ENCODE results near the gene PHACTR3.
"Not testable (repeated sequence)": the region's sequence is repeated elsewhere in the genome, so short reads cannot be mapped to it uniquely, and the experiment has no call there.

PHACTR3 gene

DNA sequence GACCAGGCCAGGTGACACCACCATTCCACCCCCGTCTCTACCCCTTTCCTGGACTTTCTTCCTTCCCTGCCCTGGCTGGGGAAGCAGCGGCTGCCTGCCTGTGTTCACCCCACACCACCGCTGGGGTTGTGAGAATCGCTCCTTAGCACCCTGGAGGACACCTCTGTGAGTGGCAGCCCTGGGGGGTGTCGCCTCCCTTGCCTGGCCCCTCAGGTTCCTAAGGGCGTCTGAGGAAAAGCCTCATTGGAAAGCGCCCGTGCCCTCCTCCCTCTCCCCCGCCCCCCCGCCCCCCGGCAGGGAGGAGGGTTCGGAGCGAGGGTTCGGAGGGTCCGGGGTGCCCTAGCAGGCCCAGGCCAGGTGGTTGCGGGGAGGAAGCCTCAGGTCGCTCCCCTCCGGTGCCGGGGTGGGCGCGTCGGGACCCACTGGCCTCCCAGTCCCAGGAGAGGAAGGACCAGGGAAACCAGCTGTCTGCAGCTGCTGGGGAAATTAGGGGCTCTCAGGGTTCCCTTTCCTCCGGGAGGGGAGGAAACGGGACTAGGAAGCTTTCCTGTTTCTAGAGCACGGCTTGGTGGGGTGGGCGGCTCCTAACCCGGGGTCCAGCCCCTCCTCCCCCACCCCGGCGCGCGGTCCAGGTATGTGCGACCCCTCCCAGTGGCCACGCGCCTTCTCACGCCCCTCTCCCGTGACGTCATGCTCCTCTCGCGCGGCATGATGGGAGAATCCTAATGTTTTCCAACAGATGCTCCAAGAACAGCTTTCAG is at the start of gene PHACTR3:
Gene PHACTR3, plus strand, starts transcription at position 760 of the 761 bp plus-strand sequence. CDS start 475 bp downstream, outside the sequence.
- DNase-seq (ENCODE audit: low read depth): no peak

DNA sequence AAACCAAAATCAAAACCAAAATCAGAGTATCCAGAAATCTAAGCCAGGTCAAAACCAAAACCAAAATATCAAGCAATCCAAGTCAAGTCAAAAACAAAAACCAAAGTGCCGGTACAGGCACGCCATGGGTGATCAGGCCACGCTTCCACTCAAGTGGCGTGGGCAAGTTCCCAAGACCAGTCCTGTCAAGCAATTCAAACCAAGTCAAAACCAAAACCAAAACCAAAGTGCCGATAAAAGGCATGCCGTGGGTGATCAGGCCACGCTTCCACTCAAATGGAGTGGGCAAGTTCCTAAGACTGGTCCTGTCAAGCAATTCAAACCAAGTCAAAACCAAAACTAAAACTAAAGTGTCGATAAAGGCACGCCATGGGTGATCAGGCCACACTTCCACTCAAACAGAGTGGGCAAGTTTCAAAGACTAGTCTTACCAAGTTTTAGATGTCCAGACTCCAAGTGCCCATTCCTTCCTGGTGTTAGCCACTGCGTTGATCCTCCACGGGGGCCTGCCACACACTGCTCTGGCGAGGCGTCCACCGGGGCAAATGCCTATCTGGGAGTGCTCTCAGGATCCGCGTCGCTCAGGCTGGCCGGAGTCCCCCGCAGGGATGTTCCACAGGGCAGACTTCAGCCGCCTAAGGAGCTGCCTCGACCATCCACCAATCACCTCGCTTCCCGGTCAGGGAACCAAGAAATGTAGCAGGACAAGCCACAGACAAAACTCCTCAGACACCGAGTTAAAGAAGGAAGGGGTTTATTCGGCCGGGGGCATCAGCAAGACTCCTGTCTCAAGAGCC is 46.4 kb upstream of the PHACTR3 start:
- DNase-seq (ENCODE audit: low read depth): not testable (repeated sequence)

DNA sequence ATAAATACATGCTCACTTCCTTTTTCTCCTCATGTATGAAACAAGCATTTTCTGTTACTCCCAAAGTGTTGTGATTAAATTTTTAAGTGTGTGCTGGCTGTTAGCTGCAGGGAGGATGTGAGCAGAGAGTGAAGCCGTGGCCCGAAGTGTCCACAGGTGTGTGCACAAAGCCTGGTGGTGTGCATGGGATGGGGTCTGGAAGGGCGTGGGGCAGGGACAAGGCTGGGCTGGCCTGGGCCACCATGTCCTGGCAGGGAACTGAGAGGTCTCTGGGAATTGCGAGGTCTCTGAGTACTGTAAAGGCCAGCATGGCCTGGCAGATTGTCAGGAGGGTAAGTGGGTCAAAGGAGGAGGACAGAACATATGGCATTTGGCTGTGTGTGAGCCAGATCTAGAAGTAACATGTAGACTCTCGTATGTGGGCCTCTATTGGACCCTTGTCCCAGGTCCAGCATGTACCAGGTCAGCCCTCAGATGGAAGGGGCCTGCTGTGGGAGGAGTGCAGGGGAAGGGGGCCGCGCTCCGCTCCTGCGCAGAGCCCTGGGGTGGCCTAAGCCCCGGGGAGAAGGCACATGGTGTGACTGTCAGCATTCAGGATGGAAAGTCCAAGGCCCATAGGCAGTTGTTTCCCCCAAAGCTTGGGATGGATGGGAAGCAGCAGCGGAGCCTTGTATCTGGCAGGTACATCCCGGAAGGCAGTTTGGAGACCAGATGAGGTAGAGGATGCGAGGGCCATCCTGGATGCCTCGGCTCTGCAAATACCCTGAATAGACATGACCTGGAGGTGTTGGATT is 45.1 kb upstream of the PHACTR3 start:
- no peak for DNase-seq (ENCODE audit: low read depth)

DNA sequence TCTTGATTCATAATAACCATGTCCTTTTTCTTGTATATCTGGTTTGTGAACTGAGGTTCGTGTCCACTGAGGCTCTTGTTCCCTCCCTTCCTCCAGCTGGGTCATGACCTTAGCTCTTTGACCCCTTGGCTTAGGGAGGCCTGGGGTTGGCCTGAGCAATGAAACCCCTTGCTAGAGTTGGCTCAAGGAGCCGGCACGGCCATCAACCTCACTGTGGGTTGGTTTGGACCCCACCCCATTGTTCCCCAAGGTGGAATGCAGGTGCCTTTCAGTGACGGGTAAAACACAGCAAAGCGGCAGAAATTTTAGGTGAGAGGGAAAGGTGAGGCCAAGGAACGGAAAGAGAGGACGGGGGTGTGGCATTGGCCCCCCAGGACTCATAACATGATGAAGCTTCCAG is 44.5 kb upstream of the PHACTR3 start:
- no peak for DNase-seq (ENCODE audit: low read depth)

DNA sequence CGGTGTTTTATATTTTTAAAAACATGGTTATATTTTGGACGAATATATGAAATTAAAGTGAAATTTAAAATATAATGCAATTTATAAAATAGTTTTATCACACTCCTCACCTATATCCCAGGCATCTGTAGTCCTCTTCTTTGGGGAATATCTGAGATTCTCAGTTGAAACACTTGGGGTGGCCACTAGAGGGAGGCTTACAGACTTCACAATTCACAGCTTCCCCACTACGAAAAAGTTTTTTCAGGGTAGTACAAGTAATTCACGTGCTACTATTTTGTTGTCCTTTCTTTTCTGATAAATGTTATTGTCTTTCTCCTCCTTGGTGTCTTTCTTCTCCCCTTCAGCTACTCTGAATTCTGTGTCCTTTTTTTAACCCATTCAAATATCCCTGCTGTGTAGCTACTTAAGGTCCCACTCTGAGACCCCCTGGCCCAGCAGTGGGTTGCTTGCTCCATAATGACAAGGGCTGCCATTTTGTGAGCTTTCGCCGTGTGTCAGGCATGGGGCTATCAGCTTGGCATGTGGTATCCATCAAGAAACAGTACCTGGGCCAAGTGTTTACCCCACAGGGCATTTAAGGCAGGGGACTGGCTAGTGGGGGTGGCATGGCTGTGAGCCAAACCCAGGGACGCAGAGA is 43.6 kb upstream of the PHACTR3 start:
- no peak for DNase-seq (ENCODE audit: low read depth)

DNA sequence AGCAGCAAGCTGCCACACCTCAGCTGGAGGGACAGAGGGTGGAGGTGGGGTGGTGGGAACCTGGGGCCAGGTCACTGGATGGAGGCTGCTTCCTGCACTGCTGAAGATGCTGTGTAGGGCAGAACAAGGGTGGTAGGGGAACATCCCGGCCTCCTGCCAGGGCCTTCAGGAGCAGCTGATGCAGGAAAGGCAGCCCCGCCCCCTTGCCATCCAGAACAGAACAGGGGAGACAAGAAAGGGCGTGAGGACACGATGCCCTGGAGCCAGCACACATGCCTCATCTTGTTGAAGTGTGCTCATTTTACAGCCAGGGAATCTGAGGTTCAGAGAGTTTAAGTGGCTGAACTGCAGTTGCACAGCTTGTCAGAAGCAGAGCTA is 43.1 kb upstream of the PHACTR3 start:
- no peak for DNase-seq (ENCODE audit: low read depth)

DNA sequence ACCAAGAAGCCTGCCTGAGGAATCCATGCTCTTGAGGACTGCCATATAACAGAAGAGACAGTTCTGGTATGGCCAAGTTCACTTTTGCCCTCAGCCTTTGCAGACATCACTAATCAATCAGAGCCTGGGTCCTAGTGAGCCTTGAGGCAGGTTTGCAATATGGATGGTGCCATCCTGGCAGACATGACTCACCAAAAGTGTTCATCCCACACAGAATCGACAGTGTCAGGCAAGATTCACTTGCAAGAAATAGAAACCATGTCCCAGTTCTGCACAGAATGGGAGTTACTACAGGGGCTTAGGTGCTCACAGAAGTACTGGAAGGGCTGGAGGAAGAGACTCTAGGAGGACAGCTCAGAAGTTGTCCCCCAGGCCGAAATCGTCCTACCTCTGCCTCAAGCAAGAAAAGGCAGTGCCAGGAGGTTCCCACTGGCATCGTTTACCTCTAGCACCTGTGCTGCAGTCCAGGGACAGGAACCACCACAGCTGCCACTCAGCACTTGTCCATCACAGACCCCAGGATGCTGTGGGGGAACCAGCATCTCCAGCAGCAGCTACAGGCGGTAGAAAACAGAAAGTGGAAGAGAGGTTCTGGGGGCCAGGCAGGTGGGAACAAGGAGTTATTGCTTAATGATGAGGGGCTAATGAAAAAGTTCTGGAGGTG is 42.6 kb upstream of the PHACTR3 start:
- DNase-seq (ENCODE audit: low read depth): no peak

DNA sequence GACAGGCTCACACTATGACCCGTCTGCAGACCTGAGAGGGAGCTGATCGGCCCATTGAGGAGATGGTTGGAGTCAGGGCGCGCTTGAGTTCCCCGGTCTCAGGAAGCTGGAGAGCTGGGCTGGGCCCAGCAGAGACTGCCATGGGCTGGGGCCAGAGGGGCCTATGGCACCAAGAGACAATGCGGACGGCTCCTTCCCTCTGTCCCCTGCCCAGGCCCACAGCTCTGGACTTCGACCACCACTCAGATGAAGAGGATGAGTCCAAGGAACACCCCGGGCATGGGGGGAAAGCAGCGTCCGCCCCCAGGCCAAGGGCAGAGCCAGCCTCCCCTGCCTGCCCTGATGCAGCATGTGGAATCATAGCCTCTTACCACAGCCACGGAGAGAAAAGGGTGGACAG is 40.2 kb upstream of the PHACTR3 start:
- no peak for DNase-seq (ENCODE audit: low read depth)

DNA sequence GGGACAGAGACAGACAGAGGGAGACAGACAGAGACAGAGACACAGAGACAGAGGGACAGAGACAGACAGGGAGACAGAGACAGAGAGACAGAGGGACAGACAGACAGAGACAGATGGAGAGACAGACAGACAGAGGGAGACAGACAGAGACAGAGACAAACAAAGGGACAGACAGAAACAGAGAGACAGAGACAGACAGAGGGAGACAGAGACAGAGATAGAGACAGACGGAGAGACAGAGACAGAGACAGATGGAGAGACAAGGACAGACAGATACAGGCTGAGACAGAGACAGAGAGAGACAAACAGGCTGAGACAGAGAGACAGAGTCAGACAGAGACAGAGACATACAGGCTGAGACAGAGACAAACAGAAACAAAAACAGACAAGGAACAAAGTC is 39.4 kb upstream of the PHACTR3 start:
- DNase-seq (ENCODE audit: low read depth): no peak

DNA sequence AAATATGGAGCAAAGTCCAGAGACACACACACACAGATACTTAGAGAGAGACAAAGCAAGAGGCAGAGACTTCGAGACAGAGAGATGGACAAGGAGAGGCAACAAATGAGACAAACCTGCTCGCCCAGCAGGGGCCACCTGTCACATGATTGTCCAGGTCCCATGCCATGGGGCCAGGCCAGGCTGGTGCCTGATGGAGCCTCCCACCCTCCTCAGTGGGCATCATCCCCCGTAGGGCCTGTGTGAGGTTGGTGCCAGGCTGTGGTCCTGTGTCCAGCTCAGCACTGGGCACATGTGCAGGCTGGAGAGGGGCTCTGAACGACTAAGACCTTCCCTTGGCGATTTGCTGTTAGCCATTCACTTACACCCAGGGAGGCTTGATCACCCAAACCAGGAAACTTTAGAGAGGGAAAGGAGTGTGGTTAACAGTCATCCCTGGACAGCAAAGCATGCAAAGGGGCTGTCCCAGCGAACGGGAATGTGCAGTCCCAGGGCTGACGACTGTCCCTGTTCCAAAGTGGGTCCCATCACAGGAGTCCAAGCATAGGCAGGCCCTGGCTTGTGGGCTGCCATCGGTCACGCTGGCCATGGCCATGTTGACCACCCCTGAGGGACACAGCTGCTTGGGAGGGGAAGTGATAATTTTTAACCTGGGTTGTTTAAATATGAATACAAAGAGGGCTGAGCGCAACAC is 38.4 kb upstream of the PHACTR3 start:
- DNase-seq (ENCODE audit: low read depth): no peak

DNA sequence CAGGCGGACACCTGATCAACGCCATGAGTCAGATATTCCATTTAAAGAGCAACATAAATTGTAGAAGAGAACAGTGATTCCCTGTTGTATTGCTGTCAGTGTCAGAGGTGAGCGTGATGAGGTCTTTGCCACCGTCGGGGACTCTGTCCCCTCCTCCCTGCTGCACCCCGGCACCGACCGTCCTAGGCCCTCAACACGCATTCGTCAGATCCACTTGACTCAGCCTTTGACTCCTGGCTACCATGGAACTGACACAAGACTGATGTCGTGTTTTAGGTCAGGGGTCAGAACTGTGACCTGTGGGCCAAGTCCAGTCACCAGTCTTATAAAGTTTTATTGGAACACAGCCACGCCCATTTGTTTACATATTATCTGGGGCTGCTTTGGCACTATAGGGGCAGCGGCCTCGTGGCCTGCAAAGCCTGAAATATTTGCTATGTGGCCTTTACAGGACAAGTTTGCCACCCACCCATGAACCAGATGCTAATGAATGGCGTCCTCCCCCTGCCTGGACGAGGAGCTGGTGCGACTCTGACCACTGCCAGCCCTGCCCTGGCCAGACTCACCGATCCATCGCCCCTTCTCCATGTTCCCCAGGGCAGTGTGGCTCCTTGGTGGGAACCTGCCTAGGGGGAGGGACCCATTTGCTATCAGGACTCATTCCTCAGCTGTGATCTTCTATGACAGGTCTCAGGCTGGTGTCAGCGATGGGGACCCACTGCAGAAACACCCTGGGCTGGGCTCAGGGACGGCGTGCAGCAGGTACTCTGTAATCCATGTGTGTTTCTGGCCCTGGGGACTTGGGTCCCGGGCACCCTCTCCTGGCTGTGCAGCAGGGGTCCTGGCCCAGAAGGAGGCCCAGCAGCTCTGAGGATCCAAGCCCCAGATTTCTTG is 37.5 kb upstream of the PHACTR3 start:
- DNase-seq (ENCODE audit: low read depth): no peak

DNA sequence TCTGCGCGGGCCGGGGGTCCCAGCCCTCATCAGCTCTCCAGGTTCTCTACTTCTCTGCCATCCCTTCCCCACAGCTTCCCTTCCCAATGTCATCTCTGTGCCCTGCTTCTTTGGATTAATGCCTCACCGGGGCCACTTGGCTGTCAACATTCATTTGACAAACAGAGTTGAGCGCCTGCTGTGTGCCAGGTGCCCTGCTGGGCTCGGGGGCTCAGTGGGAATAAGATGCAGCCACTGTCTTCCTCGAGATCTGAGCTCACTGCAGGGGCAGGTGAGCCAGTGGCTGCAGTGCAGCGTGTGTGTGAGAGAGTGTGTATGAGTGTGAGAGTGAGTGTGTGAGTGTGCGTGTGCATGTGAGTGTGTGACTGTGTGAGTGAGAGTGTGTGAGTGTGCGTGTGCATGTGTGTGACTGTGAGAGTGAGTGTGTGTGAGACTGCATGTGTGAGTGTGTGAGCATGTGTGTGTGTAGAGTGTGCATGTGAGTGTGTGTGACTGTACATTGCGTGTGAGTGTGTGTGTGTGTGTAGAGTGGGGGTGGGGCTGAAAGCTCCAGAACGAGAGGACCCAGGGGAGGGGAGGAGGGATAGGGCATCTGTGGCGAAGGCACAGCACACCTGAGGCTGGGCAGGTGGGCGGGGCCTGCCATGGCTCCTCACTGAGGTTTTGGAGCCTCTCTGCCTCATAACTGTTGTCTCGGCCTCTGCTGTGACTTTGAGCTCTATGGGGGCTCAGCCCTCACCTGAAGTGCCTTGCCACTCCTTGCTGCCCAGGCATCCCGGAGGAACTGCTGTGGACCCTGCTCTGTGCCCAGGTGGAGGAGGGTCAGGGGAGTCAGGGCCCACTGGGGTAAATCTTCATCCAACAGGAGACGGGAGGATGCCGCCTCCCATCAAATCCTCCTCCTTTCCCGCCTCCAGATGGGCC is 36.5 kb upstream of the PHACTR3 start:
- DNase-seq (ENCODE audit: low read depth): no peak

DNA sequence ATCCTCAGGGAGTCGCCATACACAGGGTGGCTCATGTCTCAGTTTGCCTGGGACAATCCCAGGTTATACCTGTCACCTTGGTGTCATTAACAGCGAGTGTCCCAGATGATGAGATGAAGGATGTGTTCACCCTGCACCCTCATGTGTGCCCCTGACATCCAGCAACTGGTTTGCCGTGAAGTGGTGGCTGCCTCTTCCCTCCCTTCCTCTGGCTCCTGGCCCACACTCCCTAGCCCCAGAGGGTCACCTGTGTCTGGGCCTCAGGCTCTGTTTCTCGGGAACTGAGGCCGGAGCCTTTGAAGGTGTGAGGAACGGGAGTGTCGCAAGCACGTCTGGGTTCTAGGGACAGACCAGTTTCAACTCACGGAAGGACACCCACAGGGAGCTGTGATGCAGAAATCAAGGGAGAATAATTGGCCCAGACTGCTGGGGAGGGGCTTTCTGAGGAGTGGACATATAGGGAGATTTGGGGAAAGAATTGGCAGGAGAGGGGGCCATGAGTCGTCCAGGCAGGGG is 35.8 kb upstream of the PHACTR3 start:
- DNase-seq (ENCODE audit: low read depth): no peak

DNA sequence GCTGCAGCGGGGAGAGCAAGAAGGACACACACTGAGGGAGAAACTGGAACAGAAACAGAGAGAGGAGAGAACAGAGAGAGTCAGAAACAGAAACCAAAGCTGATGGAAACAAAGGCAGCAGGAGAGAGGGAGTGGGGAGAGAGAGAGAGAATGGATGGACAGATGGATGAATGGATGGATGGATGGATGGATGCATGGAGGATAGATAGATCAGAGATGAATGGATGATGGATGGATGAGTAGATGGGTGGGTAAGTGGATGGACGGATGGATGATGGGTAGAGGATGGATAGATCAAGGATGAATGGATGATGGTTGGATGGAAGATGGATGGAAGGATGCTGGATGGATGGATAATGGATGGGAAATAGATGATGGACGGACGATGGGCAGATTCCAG is 35.0 kb upstream of the PHACTR3 start:
- no peak for DNase-seq (ENCODE audit: low read depth)

DNA sequence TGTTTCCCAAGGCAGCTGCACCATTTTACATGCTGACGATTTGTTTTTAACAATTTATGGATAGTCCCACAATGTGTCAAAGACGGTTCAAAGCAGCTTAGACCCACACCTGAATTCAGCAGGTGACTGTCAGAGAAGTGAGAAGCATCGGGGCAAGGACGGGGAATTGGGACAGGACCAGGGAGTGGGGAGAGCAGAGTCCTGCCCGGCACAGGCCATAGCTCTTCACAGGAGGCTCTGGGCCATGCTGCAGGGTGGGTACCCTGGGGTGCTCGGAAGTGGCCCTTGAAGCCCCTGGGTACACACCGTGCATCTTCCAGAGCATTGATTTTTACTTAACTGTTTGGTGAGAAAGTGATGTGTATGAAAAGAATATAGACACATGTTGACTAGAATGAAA is 33.2 kb upstream of the PHACTR3 start:
- no peak for DNase-seq (ENCODE audit: low read depth)

DNA sequence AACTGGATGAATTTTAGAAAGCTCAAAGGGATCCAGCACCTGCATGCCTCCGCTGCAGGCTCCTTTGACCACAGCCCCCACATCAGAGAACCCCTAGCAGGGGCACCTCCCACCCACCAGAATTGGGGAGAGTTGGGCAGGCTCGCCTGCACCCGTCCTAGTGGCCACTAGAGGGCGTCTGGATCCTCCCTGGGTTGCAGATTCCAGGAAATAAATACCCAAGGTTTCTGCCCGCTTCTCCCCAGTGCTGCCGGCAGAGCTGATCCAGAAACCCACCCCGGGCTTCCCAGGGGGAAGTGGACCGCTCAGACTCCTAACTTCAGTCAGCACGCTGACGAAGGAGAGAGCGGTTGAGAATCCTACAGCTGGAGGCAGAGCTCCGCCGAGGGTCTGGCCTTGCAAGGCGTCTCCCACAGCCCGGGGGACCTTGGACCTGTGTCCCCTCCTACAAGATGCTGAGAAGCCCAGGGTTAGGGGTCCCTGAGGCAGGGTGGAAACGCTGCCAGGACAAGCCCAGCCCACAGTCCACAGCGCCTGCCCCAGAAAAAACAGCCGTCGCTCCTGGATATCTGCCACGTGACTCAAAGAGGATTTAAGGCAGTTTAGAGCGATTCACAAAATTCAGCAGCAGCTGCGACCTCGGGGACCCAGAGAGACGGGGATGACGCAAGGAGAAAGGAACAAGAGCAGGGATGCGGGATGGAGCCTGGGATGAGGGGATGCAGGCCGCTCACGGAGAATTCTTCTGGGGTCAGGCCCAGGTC is 32.6 kb upstream of the PHACTR3 start:
- DNase-seq (ENCODE audit: low read depth): peak; percentile 19

DNA sequence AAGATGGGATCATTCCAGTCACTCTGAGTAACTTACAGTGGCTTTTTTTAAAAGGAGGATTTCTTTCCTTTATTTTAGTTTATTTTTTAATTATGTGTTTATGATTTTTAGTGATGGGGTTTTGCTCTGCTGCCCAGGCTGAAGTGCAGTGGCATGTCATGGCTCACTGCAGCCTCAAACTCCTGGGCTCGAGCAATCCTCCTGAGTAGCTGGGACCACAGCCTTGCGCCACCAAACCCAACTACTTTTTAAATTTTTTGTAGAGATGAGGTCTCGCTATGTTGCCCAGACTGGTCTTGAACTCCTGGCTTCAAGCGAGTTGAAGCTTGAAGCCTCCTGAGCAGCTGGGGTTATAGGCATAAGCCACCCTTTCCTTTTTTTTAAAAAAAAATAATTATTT is 31.8 kb upstream of the PHACTR3 start:
- DNase-seq (ENCODE audit: low read depth): no peak

DNA sequence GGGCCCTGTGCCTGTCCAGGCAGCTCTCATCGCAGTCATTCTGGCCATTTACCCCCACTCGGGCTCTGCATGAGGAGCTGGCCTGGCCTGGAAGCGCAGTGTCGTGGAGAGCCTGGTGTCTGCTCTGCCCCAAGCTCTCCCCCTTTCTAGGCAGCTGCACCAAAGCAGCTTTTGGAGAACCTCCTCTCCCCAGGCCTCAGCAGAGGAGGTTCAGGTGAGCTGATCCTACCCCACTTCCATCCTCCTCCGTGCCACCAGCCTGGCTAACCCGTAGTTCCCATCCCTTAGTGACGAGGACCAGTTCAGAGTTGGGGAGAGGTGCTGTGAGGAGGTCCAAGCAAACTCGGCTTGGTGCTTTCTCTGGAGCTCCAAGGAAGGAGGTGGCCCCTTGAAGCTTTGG is 30.5 kb upstream of the PHACTR3 start:
- DNase-seq (ENCODE audit: low read depth): no peak
